Measurements from ENCODE around the gene SQSTM1. TPM values are rescaled to one million over a fixed set of nuclear protein-coding genes. Genes with fewer than 3 reads are reported as not detected.

Gene SQSTM1
- total and polyA plus RNA-seq, 4 donors, result 298 to 568 (median 372) TPM

GRCh38 chr5:179815491-179816249 lies 5.0 kb upstream of the SQSTM1 start:
- H3K27me3 ChIP-seq (ENCODE audit: control insufficient read depth in 3 of 3, insufficient read depth in 3 of 3, low read length in 2 of 3), result no peaks in the 10 kb centered on the region
- H3K4me3 ChIP-seq, result no peak overlapping the region
- TF ChIP-seq CTCF (IDR thresholded peaks at IDR 0.05; ENCODE audit: control extremely low read depth, extremely low read depth), result no peak
- no peak for ATAC-seq (ENCODE audit: insufficient read depth, low FRiP score)
- DNase-seq, result no peak
- H3K36me3 ChIP-seq (ENCODE audit: control insufficient read depth in 4 of 4, insufficient read depth in 4 of 4, low read length in 4 of 4), result peaks cover 0 to 13% (median 3%) of the 10 kb centered on the region in 4 donors
- WGBS, 2 donors, result 95 to 97% methylated on average over 21 of the region's 21 CpGs
- H3K27ac ChIP-seq (ENCODE audit: low read depth in 1 of 2, low read length in 1 of 2), result no peak overlapping the region
- H3K9me3 ChIP-seq (ENCODE audit: control insufficient read depth in 4 of 4, insufficient read depth in 3 of 4, low read length in 3 of 4), result no peaks in the 10 kb centered on the region
- H3K4me1 ChIP-seq (ENCODE audit: control insufficient read depth in 5 of 5, insufficient read depth in 5 of 5, low read length in 5 of 5), result peaks cover 0 to 28% (median 12%) of the 10 kb centered on the region in 5 donors
- H3K9ac ChIP-seq (ENCODE audit: insufficient read depth in 1 of 2, low read length in 2 of 2), result no peak overlapping the region

GRCh38 chr5:179816401-179816795 lies 4.3 kb upstream of the SQSTM1 start:
- DNase-seq (no peak), ATAC-seq (ENCODE audit: insufficient read depth, low FRiP score) (no peak)
- Histone ChIP-seq H3K27me3 (ENCODE audit: control insufficient read depth in 3 of 3, insufficient read depth in 3 of 3, low read length in 2 of 3) (no peaks in the 10 kb centered on the region), H3K4me1 (ENCODE audit: control insufficient read depth in 5 of 5, insufficient read depth in 5 of 5, low read length in 5 of 5) (peaks cover 0 to 28% (median 12%) of the 10 kb centered on the region in 5 donors), H3K9me3 (ENCODE audit: control insufficient read depth in 4 of 4, insufficient read depth in 3 of 4, low read length in 3 of 4) (no peaks in the 10 kb centered on the region), H3K4me3 (no peak overlapping the region), H3K36me3 (ENCODE audit: control insufficient read depth in 4 of 4, insufficient read depth in 4 of 4, low read length in 4 of 4) (peaks cover 0 to 13% (median 3%) of the 10 kb centered on the region in 4 donors), H3K27ac (ENCODE audit: low read depth in 1 of 2, low read length in 1 of 2) (no peak overlapping the region), H3K9ac (ENCODE audit: insufficient read depth in 1 of 2, low read length in 2 of 2) (no peak overlapping the region)
- TF ChIP-seq CTCF (IDR thresholded peaks at IDR 0.05; ENCODE audit: control extremely low read depth, extremely low read depth), result no peak
- WGBS, 2 donors, result 55 to 62% methylated on average over 23 of the region's 23 CpGs

GRCh38 chr5:179816796-179817469 lies 3.8 kb upstream of the SQSTM1 start:
- H3K9ac ChIP-seq (ENCODE audit: insufficient read depth in 1 of 2, low read length in 2 of 2), result no peak overlapping the region
- no peak for TF ChIP-seq CTCF (IDR thresholded peaks at IDR 0.05; ENCODE audit: control extremely low read depth, extremely low read depth)
- H3K36me3 ChIP-seq (ENCODE audit: control insufficient read depth in 4 of 4, insufficient read depth in 4 of 4, low read length in 4 of 4), result peaks cover 0 to 13% (median 3%) of the 10 kb centered on the region in 4 donors
- peaks cover 0 to 28% (median 12%) of the 10 kb centered on the region in 5 donors for H3K4me1 ChIP-seq (ENCODE audit: control insufficient read depth in 5 of 5, insufficient read depth in 5 of 5, low read length in 5 of 5)
- WGBS, 2 donors, result 1 to 2% methylated on average over 35 to 72 of the region's 72 CpGs
- DNase-seq (peak in 2 of 3 donors; percentile 16 to 24), ATAC-seq (ENCODE audit: insufficient read depth, low FRiP score) (no peak)
- H3K9me3 ChIP-seq (ENCODE audit: control insufficient read depth in 4 of 4, insufficient read depth in 3 of 4, low read length in 3 of 4), result no peaks in the 10 kb centered on the region
- no peaks in the 10 kb centered on the region for H3K27me3 ChIP-seq (ENCODE audit: control insufficient read depth in 3 of 3, insufficient read depth in 3 of 3, low read length in 2 of 3)
- H3K27ac ChIP-seq (ENCODE audit: low read depth in 1 of 2, low read length in 1 of 2), result no peak overlapping the region
- peak overlapping the region; percentile 36 for H3K4me3 ChIP-seq
